Inflammatory macrophage treated with lipopolysaccharide for 4 hours (primary cell): ENCODE results near the gene HECTD4.
"Not testable (repeated sequence)": the region's sequence is repeated elsewhere in the genome, so short reads cannot be mapped to it uniquely, and the experiment has no call there.

Source experiments
- DNase-seq: peaks from one replicate; pipeline ENCODE4 v3.0.0-alpha.2; 2020

The HECTD4 gene

DNA sequence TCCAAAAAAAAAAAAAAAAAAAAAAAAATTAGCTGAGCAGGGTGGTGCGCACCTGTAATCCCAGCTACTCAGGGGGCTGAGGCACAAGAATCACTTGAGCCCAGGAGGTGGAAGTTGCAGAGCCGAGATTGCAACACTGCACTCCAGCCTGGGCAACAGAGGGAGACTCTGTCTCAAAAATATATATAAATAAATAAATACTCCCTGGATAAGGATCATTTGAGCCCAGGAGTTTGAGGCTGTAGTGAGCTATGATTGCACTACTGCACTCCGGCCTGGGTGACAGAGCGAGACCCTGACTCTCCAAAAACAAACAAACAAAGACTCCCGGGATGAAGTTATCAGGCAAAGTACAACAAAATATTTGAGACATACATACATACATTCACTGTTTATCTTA lies 270.3 kb downstream of the HECTD4 start:
- no peak for DNase-seq

- DNase-seq: not testable (repeated sequence)
These were observed 271.2 kb downstream of the HECTD4 start for GRCh38 chr12:112110787-112111662.
